WTC11 (cell line): ENCODE results near the gene ZNF804A. TPM values are rescaled to one million over a fixed set of nuclear protein-coding genes. Genes with fewer than 3 reads are reported as not detected.

Experiments used
- ATAC-seq: fragments of 200-7000 bp; cut with Tn5 transposase; 2 replicates; pipeline ENCODE4 v1.10.0; 2021; ENCODE audit warnings: mild to moderate bottlenecking, moderate library complexity
- CTCF ChIA-PET: fragments of 300-600 bp; sonication (Branson Sonifier 250); formaldehyde crosslinking; loops from one replicate; lab custom pipeline; 2021; ENCODE audit warnings: antibody characterized with exemption; lab: Charles Lee
- POLR2A ChIA-PET: fragments of 350-600 bp; sonication (Branson Sonifier 250); formaldehyde crosslinking; loops from one replicate; lab custom pipeline; 2021; ENCODE audit warnings: antibody characterized with exemption; lab: Charles Lee
- DNase-seq: peaks from one replicate; pipeline ENCODE4 v3.0.0; 2021; ENCODE audit warnings: low spot score
- H3K27ac Mint-ChIP-seq: 2 replicates; pipeline ENCODE4 v1.8.0; 2021; ENCODE audit warnings: mixed read lengths
- H3K27me3 Mint-ChIP-seq: 2 replicates; pipeline ENCODE4 v1.8.0; 2021; ENCODE audit warnings: low read depth, mild to moderate bottlenecking, moderate library complexity, mixed read lengths
- H3K36me3 Mint-ChIP-seq: 2 replicates; pipeline ENCODE4 v1.8.0; 2021; ENCODE audit warnings: mixed read lengths
- H3K4me1 Mint-ChIP-seq: 2 replicates; pipeline ENCODE4 v1.8.0; 2022; ENCODE audit warnings: mixed read lengths
- H3K4me3 Mint-ChIP-seq: 2 replicates; pipeline ENCODE4 v1.8.0; 2021; ENCODE audit warnings: mild to moderate bottlenecking, moderate library complexity, mixed read lengths
- H3K9me3 Mint-ChIP-seq: 2 replicates; pipeline ENCODE4 v1.8.0; 2021; ENCODE audit warnings: mixed read lengths
- ATF6 ChIP-seq: sonication (generic); formaldehyde crosslinking; IDR thresholded peaks from 2 replicates; pipeline ENCODE4 v1.8.1; 2023; ENCODE audit warnings: mild to moderate bottlenecking, missing genetic modification reagents
- ELF4 ChIP-seq: sonication (generic); formaldehyde crosslinking; IDR thresholded peaks from 2 replicates; pipeline ENCODE4 v1.8.1; 2022; ENCODE audit warnings: low read depth, mild to moderate bottlenecking, moderate library complexity, missing genetic modification reagents
- FOXJ3 ChIP-seq: sonication (generic); formaldehyde crosslinking; IDR thresholded peaks from 2 replicates; pipeline ENCODE4 v1.9.0; 2021; ENCODE audit warnings: missing genetic modification reagents, mild to moderate bottlenecking, borderline replicate concordance
- FOXP1 ChIP-seq: sonication (generic); formaldehyde crosslinking; IDR thresholded peaks from 2 replicates; pipeline ENCODE4 v1.8.0; 2022; ENCODE audit warnings: missing genetic modification reagents, mild to moderate bottlenecking, moderate library complexity, borderline replicate concordance
- GABPB1 ChIP-seq: sonication (generic); formaldehyde crosslinking; IDR thresholded peaks from 2 replicates; pipeline ENCODE4 v1.8.1; 2023; ENCODE audit warnings: mild to moderate bottlenecking, missing genetic modification reagents
- HMGA2 ChIP-seq: fragments of 250-450 bp; sonication (Bioruptor Pico); IDR thresholded peaks from 2 replicates; pipeline ENCODE4 v1.4.0; 2021; ENCODE audit warnings: mild to moderate bottlenecking, moderate library complexity
- IRF2 ChIP-seq: sonication (generic); formaldehyde crosslinking; IDR thresholded peaks from 2 replicates; pipeline ENCODE4 v1.8.0; 2022; ENCODE audit warnings: low read depth, missing genetic modification reagents, borderline replicate concordance
- KAT7 ChIP-seq: sonication (generic); formaldehyde crosslinking; IDR thresholded peaks from 2 replicates; pipeline ENCODE4 v1.8.1; 2023; ENCODE audit warnings: missing genetic modification reagents, mild to moderate bottlenecking, borderline replicate concordance
- MXD4 ChIP-seq: fragments of 250-450 bp; sonication (Bioruptor Pico); IDR thresholded peaks from 2 replicates; pipeline ENCODE4 v1.8.0; 2021; ENCODE audit warnings: mild to moderate bottlenecking, moderate library complexity, borderline replicate concordance
- NFATC4 ChIP-seq: fragments of 250-450 bp; sonication (Bioruptor Pico); IDR thresholded peaks from 2 replicates; pipeline ENCODE4 v1.9.0; 2021; ENCODE audit warnings: mild to moderate bottlenecking
- NFE2L1 ChIP-seq: sonication (generic); formaldehyde crosslinking; IDR thresholded peaks from 2 replicates; pipeline ENCODE4 v1.8.1; 2023; ENCODE audit warnings: missing genetic modification reagents
- NFYB ChIP-seq: sonication (generic); formaldehyde crosslinking; conservative IDR thresholded peaks from 2 replicates; pipeline ENCODE4 v1.8.0; 2022; ENCODE audit warnings: low read depth, missing genetic modification reagents
- NR1H2 ChIP-seq: sonication (generic); formaldehyde crosslinking; IDR thresholded peaks from 2 replicates; pipeline ENCODE4 v1.9.0; 2021; ENCODE audit warnings: mild to moderate bottlenecking, moderate library complexity, missing genetic modification reagents
- NR2C2 ChIP-seq: sonication (generic); formaldehyde crosslinking; IDR thresholded peaks from 2 replicates; pipeline ENCODE4 v1.8.0; 2022; ENCODE audit warnings: mild to moderate bottlenecking, missing genetic modification reagents
- TCF7 ChIP-seq: sonication (generic); formaldehyde crosslinking; IDR thresholded peaks from 2 replicates; pipeline ENCODE4 v1.8.0; 2022; ENCODE audit warnings: mild to moderate bottlenecking, low read depth, missing genetic modification reagents, moderate library complexity
- TP53 ChIP-seq: sonication (generic); formaldehyde crosslinking; IDR thresholded peaks from 2 replicates; pipeline ENCODE4 v1.8.1; 2023; ENCODE audit warnings: mild to moderate bottlenecking, missing genetic modification reagents
- ZBTB21 ChIP-seq: sonication (generic); formaldehyde crosslinking; IDR thresholded peaks from 2 replicates; pipeline ENCODE4 v1.8.1; 2023; ENCODE audit warnings: mild to moderate bottlenecking, missing genetic modification reagents, borderline replicate concordance
- ZNF138 ChIP-seq: sonication (generic); formaldehyde crosslinking; conservative IDR thresholded peaks from 2 replicates; pipeline ENCODE4 v1.8.1; 2022; ENCODE audit warnings: mild to moderate bottlenecking, moderate library complexity, missing genetic modification reagents
- ZNF219 ChIP-seq: sonication (generic); formaldehyde crosslinking; IDR thresholded peaks from 2 replicates; pipeline ENCODE4 v1.8.0; 2023; ENCODE audit warnings: missing genetic modification reagents, mild to moderate bottlenecking, borderline replicate concordance
- ZNF423 ChIP-seq: fragments of 250-450 bp; sonication (Bioruptor Pico); IDR thresholded peaks from 2 replicates; pipeline ENCODE4 v2.1.2; 2022; ENCODE audit warnings: mild to moderate bottlenecking, moderate library complexity
- ZNF532 ChIP-seq: fragments of 250-450 bp; sonication (Bioruptor Pico); IDR thresholded peaks from 2 replicates; pipeline ENCODE4 v1.9.0; 2021; ENCODE audit warnings: mild to moderate bottlenecking, borderline replicate concordance
- total RNA-seq: library from RNA; stranded (reverse); gene quantifications from 3 replicates; pipeline ENCODE4 v1.2.3, GENCODE V29; 2021
- TF ChIP-seq, protein P1 (sequence below): sonication (generic); formaldehyde crosslinking; IDR thresholded peaks from 2 replicates; pipeline ENCODE4 v1.8.1; 2022; ENCODE audit warnings: low read depth, mild to moderate bottlenecking, moderate library complexity, missing genetic modification reagents, borderline replicate concordance
- TF ChIP-seq, protein P2 (sequence below): sonication (generic); formaldehyde crosslinking; IDR thresholded peaks from 2 replicates; pipeline ENCODE4 v1.8.0; 2022; ENCODE audit warnings: mild to moderate bottlenecking, missing genetic modification reagents
- TF ChIP-seq, protein P3 (sequence below): sonication (generic); formaldehyde crosslinking; IDR thresholded peaks from 2 replicates; pipeline ENCODE4 v1.8.0; 2022; ENCODE audit warnings: mild to moderate bottlenecking, missing genetic modification reagents
- TF ChIP-seq, protein P4 (sequence below): sonication (generic); formaldehyde crosslinking; IDR thresholded peaks from 2 replicates; pipeline ENCODE4 v1.8.1; 2023; ENCODE audit warnings: mild to moderate bottlenecking, missing genetic modification reagents, moderate library complexity
- TF ChIP-seq, protein P5 (sequence below): fragments of 250-450 bp; sonication (Bioruptor Pico); IDR thresholded peaks from 2 replicates; pipeline ENCODE4 v1.9.0; 2021; ENCODE audit warnings: mild to moderate bottlenecking

Gene ZNF804A
- total RNA-seq, 1 experiment from 2014 or later = not detected

GRCh38 chr2:184945824-184946223 lies 347.5 kb downstream of the ZNF804A start:
- ATAC-seq = no peak
- TF ChIP-seq FOXJ3 = no peak
- TF ChIP-seq, protein P1, sequence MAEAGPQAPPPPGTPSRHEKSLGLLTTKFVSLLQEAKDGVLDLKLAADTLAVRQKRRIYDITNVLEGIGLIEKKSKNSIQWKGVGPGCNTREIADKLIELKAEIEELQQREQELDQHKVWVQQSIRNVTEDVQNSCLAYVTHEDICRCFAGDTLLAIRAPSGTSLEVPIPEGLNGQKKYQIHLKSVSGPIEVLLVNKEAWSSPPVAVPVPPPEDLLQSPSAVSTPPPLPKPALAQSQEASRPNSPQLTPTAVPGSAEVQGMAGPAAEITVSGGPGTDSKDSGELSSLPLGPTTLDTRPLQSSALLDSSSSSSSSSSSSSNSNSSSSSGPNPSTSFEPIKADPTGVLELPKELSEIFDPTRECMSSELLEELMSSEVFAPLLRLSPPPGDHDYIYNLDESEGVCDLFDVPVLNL (CRISPR knock-in tag) = no peak
- TF ChIP-seq FOXP1 (CRISPR knock-in tag) = no peak
- TF ChIP-seq NFATC4 (CRISPR knock-in tag) = no peak
- TF ChIP-seq ZBTB21 = no peak
- TF ChIP-seq, protein P2, sequence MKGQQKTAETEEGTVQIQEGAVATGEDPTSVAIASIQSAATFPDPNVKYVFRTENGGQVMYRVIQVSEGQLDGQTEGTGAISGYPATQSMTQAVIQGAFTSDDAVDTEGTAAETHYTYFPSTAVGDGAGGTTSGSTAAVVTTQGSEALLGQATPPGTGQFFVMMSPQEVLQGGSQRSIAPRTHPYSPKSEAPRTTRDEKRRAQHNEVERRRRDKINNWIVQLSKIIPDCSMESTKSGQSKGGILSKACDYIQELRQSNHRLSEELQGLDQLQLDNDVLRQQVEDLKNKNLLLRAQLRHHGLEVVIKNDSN = no peak
- no peak for TF ChIP-seq ZNF138 (CRISPR knock-in tag)
- no peak for TF ChIP-seq KAT7 (CRISPR knock-in tag)
- TF ChIP-seq ATF6 (CRISPR knock-in tag) = no peak
- TF ChIP-seq ELF4 (CRISPR knock-in tag) = no peak
- TF ChIP-seq NFE2L1 = no peak
- TF ChIP-seq NR1H2 = no peak
- no peak for TF ChIP-seq ZNF219 (CRISPR knock-in tag)
- TF ChIP-seq, protein P3, sequence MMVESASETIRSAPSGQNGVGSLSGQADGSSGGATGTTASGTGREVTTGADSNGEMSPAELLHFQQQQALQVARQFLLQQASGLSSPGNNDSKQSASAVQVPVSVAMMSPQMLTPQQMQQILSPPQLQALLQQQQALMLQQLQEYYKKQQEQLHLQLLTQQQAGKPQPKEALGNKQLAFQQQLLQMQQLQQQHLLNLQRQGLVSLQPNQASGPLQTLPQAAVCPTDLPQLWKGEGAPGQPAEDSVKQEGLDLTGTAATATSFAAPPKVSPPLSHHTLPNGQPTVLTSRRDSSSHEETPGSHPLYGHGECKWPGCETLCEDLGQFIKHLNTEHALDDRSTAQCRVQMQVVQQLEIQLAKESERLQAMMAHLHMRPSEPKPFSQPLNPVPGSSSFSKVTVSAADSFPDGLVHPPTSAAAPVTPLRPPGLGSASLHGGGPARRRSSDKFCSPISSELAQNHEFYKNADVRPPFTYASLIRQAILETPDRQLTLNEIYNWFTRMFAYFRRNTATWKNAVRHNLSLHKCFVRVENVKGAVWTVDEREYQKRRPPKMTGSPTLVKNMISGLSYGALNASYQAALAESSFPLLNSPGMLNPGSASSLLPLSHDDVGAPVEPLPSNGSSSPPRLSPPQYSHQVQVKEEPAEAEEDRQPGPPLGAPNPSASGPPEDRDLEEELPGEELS (CRISPR knock-in tag) = no peak
- ChIA-PET POLR2A (no interaction called here), CTCF (no interaction called here)
- no peak for DNase-seq
- no peaks in the 10 kb centered on the region for H3K9me3 Mint-ChIP-seq
- H3K27ac Mint-ChIP-seq = no peak overlapping the region
- H3K27me3 Mint-ChIP-seq = no peaks in the 10 kb centered on the region
- H3K36me3 Mint-ChIP-seq = no peaks in the 10 kb centered on the region
- H3K4me3 Mint-ChIP-seq = no peak overlapping the region
- peaks cover 8% of the 10 kb centered on the region for H3K4me1 Mint-ChIP-seq

DNA sequence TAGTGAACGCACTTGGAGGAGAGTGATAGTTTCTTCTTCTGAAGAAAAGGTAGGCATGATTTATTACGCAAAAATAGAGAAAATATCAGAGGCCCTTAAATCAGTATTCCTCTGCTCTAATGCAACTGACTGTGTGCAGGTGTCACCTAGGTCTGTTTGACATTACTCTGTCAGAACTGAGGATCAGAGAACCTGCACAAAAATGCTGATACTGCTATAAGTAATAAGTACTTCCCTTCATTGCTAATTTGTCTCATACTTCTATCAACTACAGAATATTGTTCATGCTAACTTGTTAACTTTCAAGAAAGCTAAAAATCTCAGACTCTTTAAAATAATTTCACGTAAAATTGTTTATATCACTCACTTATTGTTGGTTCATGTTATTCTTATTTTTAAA lies 358.5 kb downstream of the ZNF804A start:
- ChIA-PET CTCF (no interaction called here), POLR2A (no interaction called here)
- H3K27ac Mint-ChIP-seq = no peak overlapping the region
- H3K4me3 Mint-ChIP-seq = no peak overlapping the region
- ATAC-seq = no peak
- H3K27me3 Mint-ChIP-seq = no peaks in the 10 kb centered on the region
- peaks cover 6% of the 10 kb centered on the region; the same call in 1 of the 2 replicates for H3K36me3 Mint-ChIP-seq
- DNase-seq = no peak
- TF ChIP-seq MXD4 (CRISPR knock-in tag) = no peak
- no peak for TF ChIP-seq ZNF423 (CRISPR knock-in tag)
- TF ChIP-seq ZNF532 (CRISPR knock-in tag) = no peak
- TF ChIP-seq, protein P4, sequence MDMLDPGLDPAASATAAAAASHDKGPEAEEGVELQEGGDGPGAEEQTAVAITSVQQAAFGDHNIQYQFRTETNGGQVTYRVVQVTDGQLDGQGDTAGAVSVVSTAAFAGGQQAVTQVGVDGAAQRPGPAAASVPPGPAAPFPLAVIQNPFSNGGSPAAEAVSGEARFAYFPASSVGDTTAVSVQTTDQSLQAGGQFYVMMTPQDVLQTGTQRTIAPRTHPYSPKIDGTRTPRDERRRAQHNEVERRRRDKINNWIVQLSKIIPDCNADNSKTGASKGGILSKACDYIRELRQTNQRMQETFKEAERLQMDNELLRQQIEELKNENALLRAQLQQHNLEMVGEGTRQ (CRISPR knock-in tag) = no peak
- no peak for TF ChIP-seq NR2C2
- no peak for TF ChIP-seq GABPB1 (CRISPR knock-in tag)
- TF ChIP-seq FOXP1 (CRISPR knock-in tag) = no peak
- no peak for TF ChIP-seq FOXJ3
- TF ChIP-seq NFYB (CRISPR knock-in tag) = no peak
- TF ChIP-seq, protein P5, sequence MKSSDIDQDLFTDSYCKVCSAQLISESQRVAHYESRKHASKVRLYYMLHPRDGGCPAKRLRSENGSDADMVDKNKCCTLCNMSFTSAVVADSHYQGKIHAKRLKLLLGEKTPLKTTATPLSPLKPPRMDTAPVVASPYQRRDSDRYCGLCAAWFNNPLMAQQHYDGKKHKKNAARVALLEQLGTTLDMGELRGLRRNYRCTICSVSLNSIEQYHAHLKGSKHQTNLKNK (CRISPR knock-in tag) = no peak
- no peak for TF ChIP-seq HMGA2 (CRISPR knock-in tag)
- no peak for TF ChIP-seq TP53
- TF ChIP-seq IRF2 (CRISPR knock-in tag) = no peak
- TF ChIP-seq TCF7 (CRISPR knock-in tag) = no peak
- peaks cover 7% of the 10 kb centered on the region for H3K9me3 Mint-ChIP-seq
- H3K4me1 Mint-ChIP-seq = peaks cover 4% of the 10 kb centered on the region
